Gastrocnemius medialis (tissue), 4 donors: ENCODE results near the gene MCM7.

Experiments
- POLR2A ChIP-seq, 2 donors: fragments of 450-650 bp; IDR thresholded peaks; one replicate each; pipeline ENCODE4 v1.6.1; 2017; ENCODE audit warnings: antibody characterized with exemption in 2 of 2, mild to moderate bottlenecking in 2 of 2, moderate library complexity in 2 of 2
- TF ChIP-seq, protein P1 (sequence below), 5 experiments: fragments of 450-650 bp in 3 of 5; fragments of 200-600 bp in 2 of 5; sonication (generic) in 2 of 5; IDR thresholded peaks in 4 of 5; conservative IDR thresholded peaks in 1 of 5; 1 replicate in 4 of 5; 2 replicates in 1 of 5; pipeline ENCODE4 v1.5.1; 2016 to 2019; ENCODE audit warnings: antibody characterized with exemption in 5 of 5, mild to moderate bottlenecking in 3 of 5, moderate library complexity in 3 of 5

DNA sequence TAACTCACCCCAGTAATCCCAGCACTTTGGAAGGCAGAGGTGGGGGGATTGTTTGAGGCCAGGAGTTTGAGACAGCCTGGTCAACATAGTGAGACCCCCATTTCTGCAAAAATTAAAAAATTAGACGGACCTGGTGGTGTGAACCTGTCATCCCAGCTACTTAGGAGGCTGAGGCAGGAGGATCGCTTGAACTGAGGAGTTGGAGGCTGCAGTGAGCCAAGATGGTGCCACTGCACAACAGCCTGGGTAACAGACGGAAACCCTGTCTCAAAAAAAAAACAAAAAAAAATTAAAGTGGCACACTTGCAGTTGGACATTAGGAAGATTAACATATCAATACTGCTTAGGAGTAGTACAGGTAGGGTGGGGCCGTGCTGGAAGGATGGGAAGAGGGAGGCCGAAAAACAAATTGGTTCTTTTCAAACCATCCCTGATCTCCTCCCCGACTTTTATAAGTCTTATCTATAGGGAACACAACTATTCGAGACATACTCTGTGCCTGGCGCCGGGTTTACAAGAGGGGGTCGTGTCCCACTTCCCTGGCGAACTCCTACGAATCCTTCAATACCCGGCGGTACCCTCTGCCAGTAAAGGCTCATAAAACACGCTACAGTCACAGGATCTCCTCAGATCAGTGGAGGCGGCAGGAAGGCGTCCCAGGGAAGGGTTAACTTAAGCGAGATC, 17.3 kb upstream of the MCM7 start:
- TF ChIP-seq, protein P1, sequence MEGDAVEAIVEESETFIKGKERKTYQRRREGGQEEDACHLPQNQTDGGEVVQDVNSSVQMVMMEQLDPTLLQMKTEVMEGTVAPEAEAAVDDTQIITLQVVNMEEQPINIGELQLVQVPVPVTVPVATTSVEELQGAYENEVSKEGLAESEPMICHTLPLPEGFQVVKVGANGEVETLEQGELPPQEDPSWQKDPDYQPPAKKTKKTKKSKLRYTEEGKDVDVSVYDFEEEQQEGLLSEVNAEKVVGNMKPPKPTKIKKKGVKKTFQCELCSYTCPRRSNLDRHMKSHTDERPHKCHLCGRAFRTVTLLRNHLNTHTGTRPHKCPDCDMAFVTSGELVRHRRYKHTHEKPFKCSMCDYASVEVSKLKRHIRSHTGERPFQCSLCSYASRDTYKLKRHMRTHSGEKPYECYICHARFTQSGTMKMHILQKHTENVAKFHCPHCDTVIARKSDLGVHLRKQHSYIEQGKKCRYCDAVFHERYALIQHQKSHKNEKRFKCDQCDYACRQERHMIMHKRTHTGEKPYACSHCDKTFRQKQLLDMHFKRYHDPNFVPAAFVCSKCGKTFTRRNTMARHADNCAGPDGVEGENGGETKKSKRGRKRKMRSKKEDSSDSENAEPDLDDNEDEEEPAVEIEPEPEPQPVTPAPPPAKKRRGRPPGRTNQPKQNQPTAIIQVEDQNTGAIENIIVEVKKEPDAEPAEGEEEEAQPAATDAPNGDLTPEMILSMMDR (IDR thresholded peaks at IDR 0.05 in 4 of 5, conservative IDR thresholded peaks at IDR 0.05 in 1 of 5): no peak
- no peak for TF ChIP-seq POLR2A (IDR thresholded peaks at IDR 0.05)
